GM12875 (cell line): Measurements from ENCODE around the gene MXRA7.
"Not testable (repeated sequence)": the region's sequence is repeated elsewhere in the genome, so short reads cannot be mapped to it uniquely, and the experiment has no call there.

ENCODE experiments used
- H3K4me3 ChIP-seq: one replicate; pipeline ENCODE4 v1.5.1; 2011; ENCODE audit warnings: low read depth, low read length, control low read depth
- TF ChIP-seq, protein P1 (sequence below): IDR thresholded peaks from 2 replicates; pipeline ENCODE4 v1.5.1; 2011; ENCODE audit warnings: low read depth, mild to moderate bottlenecking, control low read depth, inconsistent platforms, low read length, moderate library complexity, borderline replicate concordance; ENCODE audit not compliant: insufficient read depth

MXRA7 gene

DNA sequence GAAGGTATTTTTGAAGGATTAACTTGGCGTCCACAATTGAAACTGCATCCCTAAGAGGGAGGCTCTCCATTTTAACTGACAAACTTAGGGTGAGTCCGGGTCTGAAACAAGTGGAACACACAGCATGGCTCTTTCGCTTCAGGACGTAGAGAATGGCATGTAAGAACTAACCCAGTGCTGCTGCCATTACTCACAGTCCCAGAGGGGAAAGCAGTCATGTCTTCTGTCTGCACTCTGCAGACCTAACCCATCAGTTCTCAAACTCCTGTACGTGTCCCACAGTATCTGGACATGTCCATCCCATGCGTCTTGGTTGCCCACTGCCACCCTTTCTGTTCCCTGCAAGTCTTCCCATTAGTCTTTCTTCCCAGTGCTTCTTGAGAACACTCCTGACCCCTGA, 67.8 kb downstream of the MXRA7 start:
- TF ChIP-seq, protein P1, sequence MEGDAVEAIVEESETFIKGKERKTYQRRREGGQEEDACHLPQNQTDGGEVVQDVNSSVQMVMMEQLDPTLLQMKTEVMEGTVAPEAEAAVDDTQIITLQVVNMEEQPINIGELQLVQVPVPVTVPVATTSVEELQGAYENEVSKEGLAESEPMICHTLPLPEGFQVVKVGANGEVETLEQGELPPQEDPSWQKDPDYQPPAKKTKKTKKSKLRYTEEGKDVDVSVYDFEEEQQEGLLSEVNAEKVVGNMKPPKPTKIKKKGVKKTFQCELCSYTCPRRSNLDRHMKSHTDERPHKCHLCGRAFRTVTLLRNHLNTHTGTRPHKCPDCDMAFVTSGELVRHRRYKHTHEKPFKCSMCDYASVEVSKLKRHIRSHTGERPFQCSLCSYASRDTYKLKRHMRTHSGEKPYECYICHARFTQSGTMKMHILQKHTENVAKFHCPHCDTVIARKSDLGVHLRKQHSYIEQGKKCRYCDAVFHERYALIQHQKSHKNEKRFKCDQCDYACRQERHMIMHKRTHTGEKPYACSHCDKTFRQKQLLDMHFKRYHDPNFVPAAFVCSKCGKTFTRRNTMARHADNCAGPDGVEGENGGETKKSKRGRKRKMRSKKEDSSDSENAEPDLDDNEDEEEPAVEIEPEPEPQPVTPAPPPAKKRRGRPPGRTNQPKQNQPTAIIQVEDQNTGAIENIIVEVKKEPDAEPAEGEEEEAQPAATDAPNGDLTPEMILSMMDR = no peak
- H3K4me3 ChIP-seq = no peak overlapping the region

- no peak overlapping the region for H3K4me3 ChIP-seq
- TF ChIP-seq, protein P1 = no peak
Measured at GRCh38 chr17:76642032-76642561, 68.7 kb downstream of the MXRA7 start.

- TF ChIP-seq, protein P1 = no peak
- no peak overlapping the region for H3K4me3 ChIP-seq
Measured at GRCh38 chr17:76641501-76641900, 69.3 kb downstream of the MXRA7 start.

DNA sequence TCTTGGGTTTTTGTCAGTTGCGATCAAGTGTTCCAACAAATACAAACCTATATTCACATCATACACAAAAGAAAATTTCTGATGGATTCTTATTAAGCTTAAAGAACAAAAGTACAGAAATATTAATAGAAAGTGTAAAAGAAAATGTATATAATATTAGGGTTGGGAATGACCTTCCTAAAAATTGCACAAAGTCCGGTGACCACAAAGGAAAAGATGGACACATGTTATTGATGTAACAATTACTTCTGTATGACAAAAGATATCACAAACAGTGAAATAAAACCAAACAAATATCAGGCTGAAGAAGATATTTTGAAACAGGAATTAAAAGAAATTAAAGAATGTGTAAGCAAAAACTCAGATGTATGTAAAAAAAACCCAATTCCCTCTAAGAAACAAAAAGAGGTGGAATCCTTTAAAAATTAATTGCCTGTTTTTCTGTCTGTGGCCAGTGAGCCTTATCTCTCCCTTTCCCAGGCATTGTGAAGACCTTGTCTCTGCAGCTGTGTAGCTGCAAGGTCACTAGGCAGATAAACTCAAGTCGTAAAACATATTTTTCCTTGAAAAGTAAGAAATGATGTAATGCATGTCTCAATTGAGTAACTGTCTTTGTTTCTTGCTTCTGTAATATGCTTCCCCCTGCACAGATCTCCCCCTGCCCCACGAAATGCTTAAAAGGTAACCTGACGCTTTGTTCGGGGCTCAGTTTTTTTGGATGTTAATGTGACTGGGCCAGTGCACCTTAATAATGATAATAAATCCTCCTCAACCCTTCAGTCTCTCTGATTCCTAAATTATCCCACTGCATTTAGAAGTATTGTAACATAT, 70.0 kb downstream of the MXRA7 start:
- TF ChIP-seq, protein P1 = no peak
- no peak overlapping the region for H3K4me3 ChIP-seq

DNA sequence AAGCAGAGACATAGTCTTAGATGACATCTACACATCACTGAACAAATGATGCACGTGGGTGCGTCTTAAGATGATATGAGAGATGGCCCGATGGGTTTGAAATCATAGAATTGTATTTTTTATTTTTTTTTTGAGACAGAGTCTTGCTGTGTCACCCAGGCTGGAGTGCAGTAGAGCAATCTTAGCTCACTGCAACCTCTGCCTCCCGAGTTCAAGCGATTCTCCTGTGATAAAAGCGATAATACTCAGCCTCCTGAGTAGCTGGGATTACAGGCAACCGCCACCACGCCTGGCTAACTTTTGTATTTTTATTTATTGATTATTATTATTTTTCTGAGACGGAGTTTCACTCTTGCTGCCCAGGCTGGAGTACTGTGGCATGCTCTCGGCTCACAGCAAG, 72.5 kb downstream of the MXRA7 start:
- TF ChIP-seq, protein P1 = no peak
- no peak overlapping the region for H3K4me3 ChIP-seq

DNA sequence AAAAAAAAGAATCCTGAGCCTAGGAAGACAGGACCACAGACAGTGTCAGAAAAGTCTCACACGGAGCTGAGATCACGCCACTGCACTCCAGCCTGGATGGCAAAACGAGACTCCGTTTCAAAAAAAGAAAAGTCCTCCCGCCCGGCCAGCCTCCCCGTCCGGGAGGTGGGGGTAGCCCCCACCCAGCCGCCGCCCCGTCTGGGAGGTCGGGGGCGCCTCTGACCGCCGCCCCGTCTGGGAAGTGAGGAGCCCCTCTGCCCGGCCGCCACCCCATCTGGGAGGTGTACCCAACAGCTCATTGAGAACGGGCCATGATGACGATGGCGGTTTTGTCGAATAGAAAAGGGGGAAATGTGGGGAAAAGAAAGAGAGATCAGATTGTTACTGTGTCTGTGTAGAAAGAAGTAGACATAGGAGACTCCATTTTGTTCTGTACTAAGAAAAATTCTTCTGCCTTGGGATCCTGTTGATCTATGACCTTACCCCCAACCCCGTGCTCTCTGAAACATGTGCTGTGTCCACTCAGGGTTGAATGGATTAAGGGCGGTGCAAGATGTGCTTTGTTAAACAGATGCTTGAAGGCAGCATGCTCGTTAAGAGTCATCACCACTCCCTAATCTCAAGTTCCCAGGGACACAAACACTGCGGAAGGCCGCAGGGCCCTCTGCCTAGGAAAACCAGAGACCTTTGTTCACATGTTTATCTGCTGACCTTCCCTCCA, 74.1 kb downstream of the MXRA7 start:
- not testable (repeated sequence) for H3K4me3 ChIP-seq

- TF ChIP-seq, protein P1 = no peak
- H3K4me3 ChIP-seq = no peak overlapping the region
Measured at GRCh38 chr17:76635659-76636360, 75.0 kb downstream of the MXRA7 start.
